ENCODE measurements around the gene LCP1. TPM values are rescaled to one million over a fixed set of nuclear protein-coding genes. Genes with fewer than 3 reads are reported as not detected.

Gene LCP1
- total and polyA plus RNA-seq, 2 experiments from 2014 or later = 0.64 TPM; not detected in 1

DNA sequence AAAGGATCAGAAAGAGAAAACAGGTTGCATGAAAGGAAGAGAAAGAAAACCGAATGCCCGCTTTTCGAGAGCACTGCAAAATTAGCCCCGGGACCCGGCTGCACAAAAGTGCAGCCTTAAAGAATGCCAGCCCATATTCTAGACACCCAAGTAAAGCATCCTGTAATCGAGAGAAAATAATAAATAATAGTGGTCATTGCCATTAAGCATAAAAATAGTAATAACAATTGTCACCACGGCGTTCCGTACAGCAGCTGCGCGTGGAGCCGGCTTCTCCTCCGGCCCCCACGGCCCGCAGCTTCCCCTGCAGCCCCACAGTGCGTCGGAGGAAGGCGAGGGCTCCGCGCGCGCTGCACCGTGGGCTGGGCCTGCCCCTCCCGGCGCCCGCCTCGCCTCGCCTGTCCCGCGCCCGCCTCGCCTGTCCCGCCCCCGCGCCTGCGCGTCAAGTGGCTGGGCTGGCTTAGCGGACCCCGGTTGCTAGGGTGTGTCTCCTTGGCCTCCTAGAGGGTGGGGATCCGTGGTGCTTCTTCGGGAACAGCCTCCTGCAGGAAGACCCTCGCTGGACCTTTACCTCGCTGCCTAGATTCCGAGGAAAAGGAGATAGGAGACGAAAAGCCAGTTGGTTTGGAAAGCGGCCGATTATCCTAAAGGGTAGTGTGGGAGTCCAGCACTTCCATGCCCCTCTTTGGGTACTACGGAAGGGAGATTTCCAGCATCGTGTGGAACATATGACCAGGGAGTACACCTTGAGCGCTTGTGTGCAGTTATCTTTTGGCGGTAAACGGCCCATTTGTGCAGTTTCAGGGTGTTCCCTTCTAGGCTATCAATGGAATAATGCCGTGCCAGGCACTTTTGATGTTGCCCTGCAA is 29.7 kb upstream of the LCP1 start, which contains the start of gene LRRC63:
TSS of gene LRRC63 (plus strand) at position 446 of the 869 bp plus-strand sequence. CDS start 1,107 bp downstream, outside the sequence.
- H3K4me3 ChIP-seq = peak within 1 kb of the TSS; percentile 66
- H3K27me3 ChIP-seq (replicated peaks; ENCODE audit: insufficient read depth) = peaks cover 41% of the 10 kb centered on the region
- WGBS, 2 experiments (ENCODE audit: low coverage in 1 of 2, low lambda C conversion rate in 2 of 2, missing lambda C conversion rate in 2 of 2) = 5% methylated on average over 49 to 52 of the region's 53 CpGs

DNA sequence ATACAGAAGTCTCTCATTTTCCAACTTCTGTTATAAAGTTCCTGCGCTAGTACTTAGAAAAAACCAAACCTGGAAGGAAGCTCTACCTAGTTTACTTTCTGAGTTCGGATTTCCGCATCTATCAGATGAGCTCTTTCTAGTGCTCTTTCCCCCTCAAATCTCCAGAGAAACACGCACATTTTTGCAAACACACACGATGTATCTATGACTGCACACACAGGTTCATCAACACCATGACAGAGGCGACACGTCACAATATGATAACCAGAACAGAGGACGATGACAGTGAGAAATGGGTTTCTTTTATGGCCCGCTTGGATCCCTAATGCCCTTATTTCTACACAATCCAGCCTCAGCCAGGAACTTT is 29.1 kb upstream of the LCP1 start:
- WGBS, 2 experiments (ENCODE audit: low coverage in 1 of 2, low lambda C conversion rate in 2 of 2, missing lambda C conversion rate in 2 of 2) = 64 to 71% methylated on average over 9 of the region's 9 CpGs

More for the DNA sequence above, 29.7 kb upstream of the LCP1 start, which contains the start of gene LRRC63:
- Histone ChIP-seq H3K9ac (no peak within 1 kb of the TSS), H3K36me3 (ENCODE audit: low read depth) (no peaks in the 10 kb centered on the region), H3K27ac (no peak within 1 kb of the TSS), H3F3A (ENCODE audit: insufficient read depth) (no peaks in the 10 kb centered on the region), H4K20me1 (ENCODE audit: insufficient read depth) (no peaks in the 10 kb centered on the region), H3K9me3 (ENCODE audit: low read depth) (no peaks in the 10 kb centered on the region), H3K4me2 (ENCODE audit: unreplicated experiment) (peak within 1 kb of the TSS; percentile 89), H3K79me2 (ENCODE audit: insufficient read depth) (no peaks in the 10 kb centered on the region), H3K9me2 (ENCODE audit: insufficient read depth) (no peaks in the 10 kb centered on the region), H3K4me1 (ENCODE audit: insufficient read depth) (no peaks in the 10 kb centered on the region), H2AFZ (peak within 1 kb of the TSS; percentile 72)
- in situ Hi-C loops (cut with MboI) = no loop called here
- no peak for TF ChIP-seq EZH2phosphoT487 (IDR thresholded peaks at IDR 0.05; ENCODE audit: insufficient read depth, low read depth)
- TF ChIP-seq EZH2 (IDR thresholded peaks at IDR 0.05; ENCODE audit: insufficient read depth, poor library complexity, severe bottlenecking) = no peak
- DNase-seq = peak; percentile 70

DNA sequence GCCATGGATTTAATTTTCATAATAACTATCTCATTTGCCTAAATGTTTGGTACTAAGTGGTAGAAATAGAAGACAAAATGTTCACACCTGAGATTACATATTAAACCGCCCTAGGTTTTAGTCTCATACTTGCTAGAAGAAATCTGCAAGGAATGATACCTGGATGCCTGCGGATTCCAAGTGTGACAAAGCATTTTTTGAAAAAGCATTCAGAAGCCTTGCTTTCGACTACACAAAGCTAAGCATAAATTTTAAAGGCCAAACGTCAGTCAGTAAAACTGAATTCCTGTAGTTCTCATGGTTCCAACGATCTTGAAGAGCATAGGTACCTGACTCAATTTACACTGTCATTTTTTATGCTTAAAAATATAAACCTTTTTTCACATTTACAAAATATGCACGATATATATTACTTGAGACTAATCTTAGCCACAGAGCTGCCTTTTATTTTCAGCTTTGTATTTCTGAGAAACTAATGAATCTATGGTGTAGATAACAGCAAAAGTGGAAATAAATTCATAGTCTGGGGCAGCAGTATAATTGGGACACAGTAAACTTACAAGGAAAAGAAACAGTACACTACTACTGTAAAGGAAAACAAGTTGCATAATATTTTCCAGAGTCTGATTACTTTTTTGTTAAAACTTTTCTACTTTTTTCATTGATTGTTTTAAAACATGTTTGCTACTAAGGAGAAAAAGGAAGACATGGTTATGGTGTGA is 28.5 kb upstream of the LCP1 start:
- H3K4me2 ChIP-seq (ENCODE audit: unreplicated experiment) = no peak overlapping the region
- no peaks in the 10 kb centered on the region for H4K20me1 ChIP-seq (ENCODE audit: insufficient read depth)
- H3K9ac ChIP-seq = no peak overlapping the region

More for the DNA sequence above, 29.1 kb upstream of the LCP1 start:
- H3K4me2 ChIP-seq (ENCODE audit: unreplicated experiment) = peak overlapping the region; percentile 89
- H3K9me2 ChIP-seq (ENCODE audit: insufficient read depth) = no peaks in the 10 kb centered on the region
- H3K4me3 ChIP-seq = peak overlapping the region; percentile 66
- no peaks in the 10 kb centered on the region for H3K79me2 ChIP-seq (ENCODE audit: insufficient read depth)
- no peaks in the 10 kb centered on the region for H3F3A ChIP-seq (ENCODE audit: insufficient read depth)
- peaks cover 41% of the 10 kb centered on the region for H3K27me3 ChIP-seq (replicated peaks; ENCODE audit: insufficient read depth)
- no peaks in the 10 kb centered on the region for H3K9me3 ChIP-seq (ENCODE audit: low read depth)
- no peaks in the 10 kb centered on the region for H3K4me1 ChIP-seq (ENCODE audit: insufficient read depth)
- TF ChIP-seq EZH2phosphoT487 (IDR thresholded peaks at IDR 0.05; ENCODE audit: insufficient read depth, low read depth) (no peak), EZH2 (IDR thresholded peaks at IDR 0.05; ENCODE audit: insufficient read depth, poor library complexity, severe bottlenecking) (no peak)
- no peak overlapping the region for H3K27ac ChIP-seq
- H4K20me1 ChIP-seq (ENCODE audit: insufficient read depth) = no peaks in the 10 kb centered on the region
- H3K9ac ChIP-seq = no peak overlapping the region
- H3K36me3 ChIP-seq (ENCODE audit: low read depth) = no peaks in the 10 kb centered on the region
- DNase-seq = no peak
- H2AFZ ChIP-seq = peak overlapping the region; percentile 72
- in situ Hi-C loops (cut with MboI) = no loop called here

DNA sequence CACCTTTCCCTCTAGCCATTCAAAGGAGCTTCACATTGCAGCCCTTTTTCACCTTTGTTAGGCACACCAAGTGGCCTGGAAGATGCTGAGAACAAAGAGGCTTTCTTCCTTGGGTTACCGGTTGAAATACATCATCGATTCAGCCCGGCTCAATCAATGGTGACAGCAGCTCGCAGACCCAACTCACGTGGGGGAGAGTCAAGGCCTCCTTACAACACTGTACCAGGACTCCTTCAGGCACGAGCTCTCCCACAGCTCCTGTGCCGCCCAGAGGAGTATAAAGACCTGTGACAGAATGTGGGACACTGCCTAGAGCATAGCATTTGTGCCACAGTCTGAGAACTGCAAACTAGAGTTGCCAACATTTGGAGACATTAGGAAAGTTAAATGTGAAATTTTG is 25.9 kb upstream of the LCP1 start:
- Histone ChIP-seq H3K9me3 (ENCODE audit: low read depth) (no peaks in the 10 kb centered on the region), H4K20me1 (ENCODE audit: insufficient read depth) (no peaks in the 10 kb centered on the region), H3K9me2 (ENCODE audit: insufficient read depth) (no peaks in the 10 kb centered on the region), H3K27me3 (replicated peaks; ENCODE audit: insufficient read depth) (peaks cover 44% of the 10 kb centered on the region), H3K4me2 (ENCODE audit: unreplicated experiment) (no peak overlapping the region), H3K9ac (no peak overlapping the region), H2AFZ (no peak overlapping the region), H3F3A (ENCODE audit: insufficient read depth) (no peaks in the 10 kb centered on the region), H3K79me2 (ENCODE audit: insufficient read depth) (no peaks in the 10 kb centered on the region), H3K27ac (no peak overlapping the region), H3K4me3 (no peak overlapping the region), H3K36me3 (ENCODE audit: low read depth) (no peaks in the 10 kb centered on the region), H3K4me1 (ENCODE audit: insufficient read depth) (no peaks in the 10 kb centered on the region)
- WGBS, 2 experiments (ENCODE audit: low coverage in 1 of 2, low lambda C conversion rate in 2 of 2, missing lambda C conversion rate in 2 of 2) = 70 to 81% methylated on average over 7 of the region's 7 CpGs
- no peak for DNase-seq
- in situ Hi-C loops (cut with MboI) = no loop called here
- TF ChIP-seq EZH2 (IDR thresholded peaks at IDR 0.05; ENCODE audit: insufficient read depth, poor library complexity, severe bottlenecking) = no peak
- no peak for TF ChIP-seq EZH2phosphoT487 (IDR thresholded peaks at IDR 0.05; ENCODE audit: insufficient read depth, low read depth)

More for the DNA sequence above, 28.5 kb upstream of the LCP1 start:
- Histone ChIP-seq H3K9me3 (ENCODE audit: low read depth) (no peaks in the 10 kb centered on the region), H3K27me3 (replicated peaks; ENCODE audit: insufficient read depth) (peaks cover 41% of the 10 kb centered on the region), H3K36me3 (ENCODE audit: low read depth) (no peaks in the 10 kb centered on the region), H3K4me3 (no peak overlapping the region), H3K79me2 (ENCODE audit: insufficient read depth) (no peaks in the 10 kb centered on the region), H2AFZ (peak overlapping the region; percentile 72), H3F3A (ENCODE audit: insufficient read depth) (no peaks in the 10 kb centered on the region), H3K4me1 (ENCODE audit: insufficient read depth) (no peaks in the 10 kb centered on the region), H3K9me2 (ENCODE audit: insufficient read depth) (no peaks in the 10 kb centered on the region), H3K27ac (no peak overlapping the region)
- WGBS, 2 experiments (ENCODE audit: low coverage in 1 of 2, low lambda C conversion rate in 2 of 2, missing lambda C conversion rate in 2 of 2) = 93 to 94% methylated on average over 6 of the region's 6 CpGs
- no peak for DNase-seq
- TF ChIP-seq EZH2phosphoT487 (IDR thresholded peaks at IDR 0.05; ENCODE audit: insufficient read depth, low read depth) (no peak), EZH2 (IDR thresholded peaks at IDR 0.05; ENCODE audit: insufficient read depth, poor library complexity, severe bottlenecking) (no peak)
- in situ Hi-C loops (cut with MboI) = no loop called here

Measured in GM23248 (cell line).